GM19025 (cell line): ENCODE data around the gene ULK1.

Source experiments
- ATAC-seq: cut with Tn5 transposase; IDR thresholded peaks from one replicate; pipeline ENCODE4 v1.9.1; 2021; ENCODE audit warnings: mild to moderate bottlenecking, low read depth, moderate library complexity; ENCODE audit not compliant: unreplicated experiment

ULK1 gene

GRCh38 chr12:131918311-131919050, 24.1 kb downstream of the ULK1 start:
- ATAC-seq, result no peak

GRCh38 chr12:131919051-131919347, 24.6 kb downstream of the ULK1 start:
- ATAC-seq, result no peak

GRCh38 chr12:131919366-131920156, 25.1 kb downstream of the ULK1 start:
- ATAC-seq, result no peak

- ATAC-seq, result no peak
Observed at GRCh38 chr12:131920157-131920508, 25.7 kb downstream of the ULK1 start.

- no peak for ATAC-seq
Observed at GRCh38 chr12:131920902-131921840, 26.7 kb downstream of the ULK1 start.

GRCh38 chr12:131921866-131922769, 27.7 kb downstream of the ULK1 start:
- ATAC-seq, result no peak

- no peak for ATAC-seq
Observed at GRCh38 chr12:131922772-131923171, 28.4 kb downstream of the ULK1 start.

GRCh38 chr12:131923260-131923659, 28.8 kb downstream of the ULK1 start:
- ATAC-seq, result peak; percentile 72

GRCh38 chr12:131927110-131928079, 33.0 kb downstream of the ULK1 start:
- ATAC-seq, result no peak

- peak; percentile 1 for ATAC-seq
Observed at GRCh38 chr12:131928080-131928710, 33.8 kb downstream of the ULK1 start.

GRCh38 chr12:131928711-131929580, 34.5 kb downstream of the ULK1 start, which contains the start of gene PUS1:
TSS of gene PUS1 (plus strand) at chr12:131929276. CDS start at chr12:131929723, 447 bp downstream.
- peak; percentile 67 for ATAC-seq

- ATAC-seq, result no peak
Observed at GRCh38 chr12:131929581-131930456, 35.4 kb downstream of the ULK1 start.

- ATAC-seq, result no peak
Observed at GRCh38 chr12:131930510-131930909, 36.1 kb downstream of the ULK1 start.

- ATAC-seq, result no peak
Observed at GRCh38 chr12:131933387-131933786, 39.0 kb downstream of the ULK1 start.

- no peak for ATAC-seq
Observed at GRCh38 chr12:131934535-131934934, 40.1 kb downstream of the ULK1 start.

- ATAC-seq, result no peak
Observed at GRCh38 chr12:131938082-131938481, 43.7 kb downstream of the ULK1 start.
